ENCODE measurements around the gene RPH3AL. TPM values are rescaled to one million over a fixed set of nuclear protein-coding genes. Genes with fewer than 3 reads are reported as not detected.

Gene RPH3AL
- polyA plus RNA-seq, 1 experiment, result 4.0 TPM

- H3K27me3 ChIP-seq (ENCODE audit: control insufficient read depth, insufficient read depth, low read length), result 0 out of 2 replicates have a peak, but pooled peaks cover 2% of the 10 kb centered on the region
- no peaks in the 10 kb centered on the region for H3K36me3 ChIP-seq (ENCODE audit: control insufficient read depth, insufficient read depth, low read length)
- no peak for DNase-seq (ENCODE audit: low read depth)
- H3K4me3 ChIP-seq (ENCODE audit: low read depth, low read length), result no peak overlapping the region
- no peak for TF ChIP-seq CTCF (IDR thresholded peaks at IDR 0.05; ENCODE audit: insufficient read depth, low read depth, low read length)
- ChIA-PET POLR2A (no interaction called here), CTCF (no interaction called here)
Observed at GRCh38 chr17:364308-364707, 11.7 kb upstream of the RPH3AL start.

- ChIA-PET CTCF (no interaction called here), POLR2A (no interaction called here)
- H3K27me3 ChIP-seq (ENCODE audit: control insufficient read depth, insufficient read depth, low read length), result 0 out of 2 replicates have a peak, but pooled peaks cover 2% of the 10 kb centered on the region
- no peak overlapping the region for H3K4me3 ChIP-seq (ENCODE audit: low read depth, low read length)
- TF ChIP-seq CTCF (IDR thresholded peaks at IDR 0.05; ENCODE audit: insufficient read depth, low read depth, low read length), result no peak
- no peaks in the 10 kb centered on the region for H3K36me3 ChIP-seq (ENCODE audit: control insufficient read depth, insufficient read depth, low read length)
- no peak for DNase-seq (ENCODE audit: low read depth)
Observed at GRCh38 chr17:362721-363120, 10.1 kb upstream of the RPH3AL start.

GRCh38 chr17:360092-360750 lies 7.6 kb upstream of the RPH3AL start:
- ChIA-PET POLR2A (no interaction called here), CTCF (no interaction called here)
- no peak for TF ChIP-seq CTCF (IDR thresholded peaks at IDR 0.05; ENCODE audit: insufficient read depth, low read depth, low read length)
- no peaks in the 10 kb centered on the region for H3K36me3 ChIP-seq (ENCODE audit: control insufficient read depth, insufficient read depth, low read length)
- DNase-seq (ENCODE audit: low read depth), result no peak
- no peak overlapping the region for H3K4me3 ChIP-seq (ENCODE audit: low read depth, low read length)
- no peaks in the 10 kb centered on the region for H3K27me3 ChIP-seq (ENCODE audit: control insufficient read depth, insufficient read depth, low read length)

- DNase-seq (ENCODE audit: low read depth), result no peak
- Histone ChIP-seq H3K36me3 (ENCODE audit: control insufficient read depth, insufficient read depth, low read length) (no peaks in the 10 kb centered on the region), H3K4me3 (ENCODE audit: low read depth, low read length) (no peak overlapping the region), H3K27me3 (ENCODE audit: control insufficient read depth, insufficient read depth, low read length) (no peaks in the 10 kb centered on the region)
- ChIA-PET CTCF (no interaction called here), POLR2A (no interaction called here)
- TF ChIP-seq CTCF (IDR thresholded peaks at IDR 0.05; ENCODE audit: insufficient read depth, low read depth, low read length), result no peak
Observed at GRCh38 chr17:358491-359151, 6.0 kb upstream of the RPH3AL start.

GRCh38 chr17:357644-358043 lies 5.0 kb upstream of the RPH3AL start:
- ChIA-PET POLR2A (no interaction called here), CTCF (no interaction called here)
- DNase-seq (ENCODE audit: low read depth), result no peak
- Histone ChIP-seq H3K27me3 (ENCODE audit: control insufficient read depth, insufficient read depth, low read length) (no peaks in the 10 kb centered on the region), H3K36me3 (ENCODE audit: control insufficient read depth, insufficient read depth, low read length) (no peaks in the 10 kb centered on the region), H3K4me3 (ENCODE audit: low read depth, low read length) (no peak overlapping the region)
- TF ChIP-seq CTCF (IDR thresholded peaks at IDR 0.05; ENCODE audit: insufficient read depth, low read depth, low read length), result no peak
